ENCODE data around the gene SGK2.

Gene SGK2

DNA sequence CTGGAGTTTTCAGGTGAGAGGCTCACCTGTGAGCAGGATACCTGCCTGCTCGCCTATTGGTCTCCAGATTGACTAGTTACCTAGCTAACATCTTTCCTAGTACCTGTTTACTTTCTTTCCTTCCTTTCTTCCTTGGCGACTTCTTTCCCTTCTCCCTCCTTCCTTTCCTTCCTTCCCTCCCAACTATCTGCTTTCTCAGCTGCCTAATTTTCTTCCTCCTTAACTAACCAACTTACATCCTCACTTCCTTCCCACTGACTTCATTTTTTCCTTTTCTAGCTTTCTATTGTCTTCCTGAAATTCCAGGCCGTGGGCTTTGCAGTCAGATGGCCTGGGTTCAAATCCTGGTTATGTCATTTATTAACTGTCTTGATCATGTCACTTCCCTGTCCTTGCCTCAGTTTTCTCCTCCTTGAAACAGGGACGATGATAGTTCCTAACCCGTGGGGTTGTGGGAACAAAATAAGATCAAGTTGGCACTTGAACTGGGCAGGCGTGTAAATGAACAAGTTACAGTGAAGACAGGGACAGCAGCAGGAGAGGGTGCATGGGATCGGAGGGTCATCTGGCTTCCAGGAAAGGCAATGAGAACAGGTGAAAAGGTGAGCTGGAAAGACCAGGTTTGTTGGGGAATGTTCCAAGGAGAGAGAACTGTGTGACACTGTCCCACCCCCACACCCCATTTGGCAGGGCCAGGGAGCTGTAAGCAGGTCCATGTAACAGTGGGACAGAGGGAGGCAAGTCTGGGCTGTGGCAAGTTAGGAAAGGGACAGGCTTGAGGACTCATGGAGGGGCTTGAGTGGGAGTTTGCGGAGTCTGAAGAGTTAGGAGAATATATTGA is 540 bp downstream of the SGK2 start:
- in situ Hi-C loops (cut with MboI; ENCODE audit: low sequenced_read_pairs) = no loop called here

- in situ Hi-C loops (cut with MboI; ENCODE audit: low sequenced_read_pairs) = no loop called here
Observed at GRCh38 chr20:43560974-43561373, 2.1 kb downstream of the SGK2 start.

DNA sequence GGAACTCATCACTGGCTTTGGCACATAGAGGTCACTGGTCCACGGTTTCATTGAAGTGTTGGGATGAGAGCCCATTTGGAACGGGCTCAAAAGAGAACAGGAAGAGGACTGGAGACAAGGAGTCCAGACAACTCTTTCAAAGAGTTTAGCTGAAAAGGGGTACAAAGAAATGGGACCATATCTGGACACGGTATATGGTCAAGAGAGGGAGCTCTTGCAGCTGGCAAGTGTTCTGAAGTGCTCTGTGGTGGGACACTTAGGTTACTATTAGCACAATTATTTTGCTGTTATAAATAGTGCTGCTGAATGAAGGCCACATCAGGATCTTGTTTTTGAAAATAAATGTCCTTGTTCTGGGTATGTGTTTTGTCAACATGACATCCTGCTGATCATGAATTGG is 4.6 kb downstream of the SGK2 start:
- in situ Hi-C loops (cut with MboI; ENCODE audit: low sequenced_read_pairs) = no loop called here

DNA sequence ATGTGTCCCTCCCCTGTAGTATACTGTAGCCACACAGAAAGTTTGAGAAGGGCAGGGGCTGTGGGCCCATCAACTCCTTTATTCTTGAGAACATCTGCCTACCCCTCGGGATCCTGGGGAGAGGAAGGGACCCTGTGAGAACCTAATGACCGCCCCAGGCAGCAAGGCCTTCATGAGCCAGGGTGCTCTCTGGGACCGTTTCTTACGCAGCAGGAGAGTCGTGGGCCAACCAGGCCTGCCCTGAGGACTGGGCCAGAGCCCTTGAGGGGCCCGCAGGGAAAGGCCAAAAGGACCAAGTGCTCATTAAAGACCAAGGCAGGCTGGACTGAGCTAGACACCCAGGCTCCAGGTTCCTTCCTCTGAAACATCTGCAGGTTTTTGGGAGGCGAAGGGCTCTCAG is 5.2 kb downstream of the SGK2 start:
- in situ Hi-C loops (cut with MboI; ENCODE audit: low sequenced_read_pairs) = no loop called here

DNA sequence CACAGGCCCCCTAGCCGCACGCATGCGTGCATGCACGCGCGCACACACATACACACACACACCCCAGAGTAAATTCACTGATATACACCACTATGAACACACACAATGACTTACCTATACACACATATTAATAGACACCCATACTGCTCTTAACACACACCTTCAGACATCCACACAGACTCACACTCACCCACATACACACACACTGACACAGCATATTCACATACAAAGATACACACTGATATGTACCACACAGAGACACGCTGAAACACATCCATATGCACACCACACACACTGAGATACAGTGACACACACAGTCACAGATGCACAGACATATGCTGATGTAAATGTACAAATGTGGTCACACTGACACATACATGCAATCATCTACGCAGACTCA is 5.6 kb downstream of the SGK2 start:
- in situ Hi-C loops (cut with MboI; ENCODE audit: low sequenced_read_pairs) = no loop called here

DNA sequence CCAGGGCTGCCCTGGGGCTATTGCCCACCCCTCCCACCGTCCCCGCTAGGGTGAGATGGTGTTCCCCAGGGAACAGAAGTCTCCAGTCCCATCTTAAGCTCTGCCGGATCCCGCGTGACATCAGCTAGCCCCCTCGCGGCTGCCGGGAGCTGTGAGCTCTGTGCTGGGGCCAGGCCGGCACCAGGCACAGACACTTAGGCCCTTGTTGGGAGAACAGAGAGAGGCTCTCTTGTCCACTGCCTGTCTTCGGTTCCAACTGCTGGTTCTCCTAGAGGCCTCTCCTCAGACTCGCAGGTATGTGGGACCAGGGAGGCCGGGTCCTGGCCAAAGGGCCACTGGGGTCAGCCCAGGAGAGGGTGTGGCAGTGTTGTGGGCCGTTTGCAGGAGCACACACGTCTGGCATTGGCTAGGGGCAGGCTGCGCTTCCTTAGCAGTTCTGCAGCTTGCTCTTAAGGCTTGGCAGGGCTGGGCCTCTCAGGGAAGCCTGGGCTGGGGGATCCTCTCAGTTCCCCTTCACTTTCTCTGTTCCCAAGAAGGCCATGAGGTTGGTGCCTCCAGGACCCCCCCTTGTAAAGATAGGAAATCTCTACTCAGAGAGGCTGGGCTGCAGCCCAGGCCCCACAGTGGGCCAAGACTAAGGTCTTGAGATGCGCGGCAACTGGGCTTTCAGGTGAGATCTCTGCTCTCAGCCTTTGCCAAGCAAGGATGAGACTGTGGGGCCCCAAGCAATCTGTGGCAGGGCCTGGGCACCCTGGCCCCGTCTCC is 6.3 kb downstream of the SGK2 start:
- in situ Hi-C loops (cut with MboI; ENCODE audit: low sequenced_read_pairs) = no loop called here

- in situ Hi-C loops (cut with MboI; ENCODE audit: low sequenced_read_pairs) = no loop called here
Observed at GRCh38 chr20:43565758-43566104, 6.9 kb downstream of the SGK2 start.

DNA sequence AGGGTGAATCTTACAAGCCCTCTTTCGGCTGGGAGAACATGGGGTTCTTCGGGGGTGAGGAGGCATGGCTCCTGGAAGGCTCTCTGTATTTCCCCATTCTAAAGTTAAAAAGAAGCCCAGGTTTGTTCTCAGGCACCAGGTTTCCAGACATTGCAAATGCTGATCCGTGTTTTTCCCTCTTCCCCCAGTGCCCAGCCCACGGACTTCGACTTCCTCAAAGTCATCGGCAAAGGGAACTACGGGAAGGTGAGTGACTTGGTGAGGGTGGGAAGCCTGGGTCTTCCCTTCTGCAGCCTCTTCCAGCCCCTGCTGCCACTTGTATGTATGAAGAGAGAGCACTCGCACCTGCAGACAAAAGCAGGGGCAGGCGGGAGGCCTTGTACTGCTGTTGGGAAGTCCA is 8.7 kb downstream of the SGK2 start:
- in situ Hi-C loops (cut with MboI; ENCODE audit: low sequenced_read_pairs) = no loop called here

- in situ Hi-C loops (cut with MboI; ENCODE audit: low sequenced_read_pairs) = no loop called here
Observed at GRCh38 chr20:43568706-43569105, 9.9 kb downstream of the SGK2 start.

- in situ Hi-C loops (cut with MboI; ENCODE audit: low sequenced_read_pairs) = no loop called here
Observed at GRCh38 chr20:43569282-43569681, 10.5 kb downstream of the SGK2 start.

- in situ Hi-C loops (cut with MboI; ENCODE audit: low sequenced_read_pairs) = no loop called here
Observed at GRCh38 chr20:43570496-43570895, 11.7 kb downstream of the SGK2 start.

GRCh38 chr20:43571310-43571709 is 12.5 kb downstream of the SGK2 start:
- in situ Hi-C loops (cut with MboI; ENCODE audit: low sequenced_read_pairs) = no loop called here

- in situ Hi-C loops (cut with MboI; ENCODE audit: low sequenced_read_pairs) = no loop called here
Observed at GRCh38 chr20:43571771-43572170, 12.9 kb downstream of the SGK2 start.

DNA sequence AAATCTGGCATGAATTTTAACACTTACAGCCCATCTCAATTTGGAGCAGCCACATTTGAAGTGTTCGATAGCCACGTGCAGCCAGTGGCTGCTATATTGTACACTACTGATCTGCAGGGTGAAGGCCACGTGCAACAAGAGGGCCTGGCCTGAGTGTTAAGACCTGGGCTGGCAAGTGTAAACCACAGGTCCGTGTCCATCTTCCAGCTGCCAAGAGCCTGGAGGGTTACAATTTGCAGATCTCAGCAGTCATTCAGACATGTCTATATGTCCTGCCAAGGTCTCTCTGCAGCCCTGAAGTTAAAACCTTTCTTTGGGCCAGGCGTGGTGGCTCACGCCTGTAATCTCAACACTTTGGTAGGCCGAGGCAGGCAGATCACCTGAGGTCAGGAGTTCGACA is 14.1 kb downstream of the SGK2 start:
- in situ Hi-C loops (cut with MboI; ENCODE audit: low sequenced_read_pairs) = no loop called here

DNA sequence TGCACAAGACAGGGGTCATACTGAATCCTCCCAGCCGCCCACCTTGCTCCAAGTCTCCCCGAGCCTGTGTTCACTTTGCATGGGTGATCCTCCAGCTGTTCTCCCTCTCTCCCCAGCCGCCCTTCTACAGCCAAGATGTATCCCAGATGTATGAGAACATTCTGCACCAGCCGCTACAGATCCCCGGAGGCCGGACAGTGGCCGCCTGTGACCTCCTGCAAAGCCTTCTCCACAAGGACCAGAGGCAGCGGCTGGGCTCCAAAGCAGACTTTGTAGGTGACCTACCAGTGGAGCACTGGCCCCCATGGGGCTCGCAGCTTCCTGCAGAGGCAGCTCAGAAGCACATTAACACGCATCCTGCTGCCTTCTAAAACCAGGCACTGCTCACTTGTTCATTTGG is 17.3 kb downstream of the SGK2 start:
- in situ Hi-C loops (cut with MboI; ENCODE audit: low sequenced_read_pairs) = no loop called here

DNA sequence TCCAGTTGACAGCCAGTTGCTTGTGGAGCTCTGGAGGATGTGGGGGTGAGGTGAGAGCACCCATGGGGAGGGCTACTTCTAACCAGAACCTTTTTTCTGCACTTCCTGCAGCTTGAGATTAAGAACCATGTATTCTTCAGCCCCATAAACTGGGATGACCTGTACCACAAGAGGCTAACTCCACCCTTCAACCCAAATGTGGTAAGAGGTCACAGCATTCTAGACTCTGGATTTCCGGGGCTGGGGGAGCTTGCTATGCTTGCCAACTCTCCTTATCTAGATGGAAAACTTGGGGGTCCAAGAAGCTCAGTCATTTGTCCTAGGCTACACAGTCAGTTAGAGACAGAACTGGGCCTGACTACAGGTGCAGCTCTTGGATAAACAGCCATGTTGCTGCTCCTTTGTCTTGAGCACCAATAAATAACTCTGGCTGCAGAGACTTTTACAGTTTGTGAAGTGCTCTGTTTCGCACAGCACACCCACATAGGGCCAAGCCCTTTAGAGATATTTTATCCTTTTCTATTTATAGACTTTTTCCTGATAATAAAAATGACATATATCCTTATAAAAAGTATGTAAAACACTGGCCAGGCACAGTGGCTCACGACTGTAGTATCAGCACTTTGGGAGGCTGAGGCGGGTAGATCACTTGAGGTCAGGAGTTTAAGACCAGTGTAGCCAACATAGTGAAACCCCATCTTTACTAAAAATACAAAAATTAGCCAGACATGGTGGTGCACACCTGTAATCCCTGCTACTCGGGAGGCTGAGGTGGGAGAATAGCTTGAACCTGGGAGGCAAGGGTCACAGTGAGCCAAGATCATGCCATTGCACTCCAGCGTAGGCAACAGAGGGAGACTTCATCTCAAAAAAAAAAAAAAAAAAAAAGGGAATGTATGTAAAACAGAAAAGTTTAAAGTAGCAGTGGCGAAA is 21.3 kb downstream of the SGK2 start:
- in situ Hi-C loops (cut with MboI; ENCODE audit: low sequenced_read_pairs) = no loop called here

DNA sequence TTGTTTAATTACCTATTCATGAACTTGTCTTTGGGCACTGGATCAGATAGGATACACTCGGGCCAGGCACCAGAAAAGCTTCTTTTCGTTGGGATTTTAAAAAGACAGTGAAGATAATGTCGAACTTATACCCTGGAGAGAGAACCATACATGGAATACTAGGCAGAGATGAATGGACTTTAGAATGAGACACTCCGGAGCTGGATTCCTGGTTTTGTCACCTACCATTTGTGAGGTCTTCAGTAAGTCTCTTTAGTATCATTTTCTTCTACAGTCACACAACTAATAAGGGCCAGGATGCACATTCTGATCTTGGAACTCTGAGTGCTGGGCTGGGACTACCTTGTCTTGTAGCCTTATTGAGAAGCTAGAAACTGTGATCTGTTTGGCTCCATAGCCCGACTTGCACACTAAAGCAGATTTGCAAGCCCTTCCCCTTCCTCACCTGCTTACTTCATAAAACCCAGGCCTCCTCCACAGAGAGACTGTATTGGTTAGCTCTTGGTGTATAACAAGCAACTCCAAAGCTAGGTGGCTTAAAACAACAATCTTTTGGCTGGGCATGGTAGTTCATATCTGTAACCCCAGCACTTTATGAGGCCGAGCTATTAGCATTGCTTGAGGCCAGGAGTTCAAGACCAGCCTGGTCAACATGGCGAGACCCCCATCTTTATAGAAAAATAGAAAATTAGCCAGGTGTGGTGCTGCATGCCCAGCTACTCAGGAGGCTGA is 24.5 kb downstream of the SGK2 start:
- in situ Hi-C loops (cut with MboI; ENCODE audit: low sequenced_read_pairs) = no loop called here

DNA sequence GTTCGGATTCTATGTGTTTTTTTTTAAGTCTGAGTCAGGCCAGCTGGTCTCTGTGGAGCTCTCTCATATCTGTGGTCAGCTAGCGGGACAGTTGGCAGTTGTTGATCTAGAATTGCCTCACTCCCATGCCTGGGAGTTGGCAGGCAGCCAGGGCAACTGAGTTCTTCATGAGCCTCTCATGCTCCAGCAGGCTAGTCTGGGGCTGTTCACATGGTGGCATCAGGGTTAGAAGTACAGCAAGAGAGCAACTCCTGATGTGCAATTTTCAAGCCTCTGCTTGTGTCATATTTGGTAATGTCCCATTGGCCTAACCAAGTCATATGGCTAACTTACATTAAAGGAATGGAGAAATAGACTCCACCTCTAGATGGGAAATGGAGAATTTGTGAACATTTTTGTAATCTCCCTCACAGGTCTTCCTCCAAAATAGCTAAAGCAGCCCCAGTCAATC is 25.2 kb downstream of the SGK2 start:
- in situ Hi-C loops (cut with MboI; ENCODE audit: low sequenced_read_pairs) = no loop called here

GRCh38 chr20:43584448-43585136 is 25.8 kb downstream of the SGK2 start:
- in situ Hi-C loops (cut with MboI; ENCODE audit: low sequenced_read_pairs) = no loop called here

- in situ Hi-C loops (cut with MboI; ENCODE audit: low sequenced_read_pairs) = no loop called here
Observed at GRCh38 chr20:43586641-43587040, 27.8 kb downstream of the SGK2 start.

All from HL-60/S4 (cell line).